HepG2 (cell line): ENCODE data around the gene REEP3.

ENCODE experiments used
- HOXA7 ChIP-seq: sonication (generic); formaldehyde crosslinking; IDR thresholded peaks from 2 replicates; pipeline ENCODE4 v1.8.1; 2022; ENCODE audit warnings: mild to moderate bottlenecking, missing genetic modification reagents, moderate library complexity
- POLR2AphosphoS5 ChIP-seq: IDR thresholded peaks from 2 replicates; pipeline ENCODE4 v1.6.1; 2012; ENCODE audit warnings: low read depth, low read length
- ZNF460 ChIP-seq: sonication (generic); formaldehyde crosslinking; IDR thresholded peaks from 2 replicates; pipeline ENCODE4 v1.5.1; 2020; ENCODE audit warnings: missing genetic modification reagents, mild to moderate bottlenecking, borderline replicate concordance
- ZSCAN21 ChIP-seq: sonication (generic); formaldehyde crosslinking; IDR thresholded peaks from 2 replicates; pipeline ENCODE4 v1.8.0; 2022; ENCODE audit warnings: mild to moderate bottlenecking, missing genetic modification reagents, moderate library complexity, borderline replicate concordance
- TF ChIP-seq, protein P1 (sequence below): sonication (generic); formaldehyde crosslinking; IDR thresholded peaks from 2 replicates; pipeline ENCODE4 v1.5.0; 2020; ENCODE audit warnings: mild to moderate bottlenecking, missing genetic modification reagents, moderate library complexity

DNA sequence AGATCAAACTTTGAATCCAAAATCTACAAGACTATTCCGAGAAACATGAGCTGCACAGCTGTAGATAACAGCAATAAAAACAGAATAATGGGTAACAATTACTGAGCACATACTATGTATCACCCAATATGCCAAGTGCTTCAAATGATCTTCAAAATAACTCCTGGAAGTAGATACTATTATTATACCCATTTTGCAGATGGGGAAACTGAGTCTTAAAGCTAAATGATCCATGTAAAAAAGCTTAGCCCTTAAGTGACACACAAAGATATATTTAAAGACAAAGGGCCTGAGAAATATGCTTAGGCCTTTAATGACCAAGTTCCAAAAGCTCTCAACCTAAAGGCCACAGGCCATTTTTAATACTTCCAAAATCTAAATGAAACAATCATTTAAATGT, 18.4 kb upstream of the REEP3 start:
- TF ChIP-seq ZSCAN21 (CRISPR knock-in tag) = no peak
- TF ChIP-seq POLR2AphosphoS5 = no peak
- no peak for TF ChIP-seq HOXA7 (CRISPR knock-in tag)
- TF ChIP-seq ZNF460 (CRISPR knock-in tag) = no peak
- TF ChIP-seq, protein P1, sequence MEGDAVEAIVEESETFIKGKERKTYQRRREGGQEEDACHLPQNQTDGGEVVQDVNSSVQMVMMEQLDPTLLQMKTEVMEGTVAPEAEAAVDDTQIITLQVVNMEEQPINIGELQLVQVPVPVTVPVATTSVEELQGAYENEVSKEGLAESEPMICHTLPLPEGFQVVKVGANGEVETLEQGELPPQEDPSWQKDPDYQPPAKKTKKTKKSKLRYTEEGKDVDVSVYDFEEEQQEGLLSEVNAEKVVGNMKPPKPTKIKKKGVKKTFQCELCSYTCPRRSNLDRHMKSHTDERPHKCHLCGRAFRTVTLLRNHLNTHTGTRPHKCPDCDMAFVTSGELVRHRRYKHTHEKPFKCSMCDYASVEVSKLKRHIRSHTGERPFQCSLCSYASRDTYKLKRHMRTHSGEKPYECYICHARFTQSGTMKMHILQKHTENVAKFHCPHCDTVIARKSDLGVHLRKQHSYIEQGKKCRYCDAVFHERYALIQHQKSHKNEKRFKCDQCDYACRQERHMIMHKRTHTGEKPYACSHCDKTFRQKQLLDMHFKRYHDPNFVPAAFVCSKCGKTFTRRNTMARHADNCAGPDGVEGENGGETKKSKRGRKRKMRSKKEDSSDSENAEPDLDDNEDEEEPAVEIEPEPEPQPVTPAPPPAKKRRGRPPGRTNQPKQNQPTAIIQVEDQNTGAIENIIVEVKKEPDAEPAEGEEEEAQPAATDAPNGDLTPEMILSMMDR (CRISPR knock-in tag) = no peak
